AG04450 (cell line): ENCODE data around the gene MALSU1. TPM values are rescaled to one million over a fixed set of nuclear protein-coding genes. Genes with fewer than 3 reads are reported as not detected.
"Not testable (repeated sequence)": the region's sequence is repeated elsewhere in the genome, so short reads cannot be mapped to it uniquely, and the experiment has no call there.

Experiments used
- CTCF ChIA-PET: fragments of 300-600, 350-600 bp; formaldehyde crosslinking; extraction: SDS; loops from one replicate; lab custom pipeline; 2022; ENCODE audit warnings: antibody characterized with exemption, inconsistent platforms; lab: Charles Lee
- POLR2A ChIA-PET: fragments of 350-600 bp; formaldehyde crosslinking; extraction: SDS; loops from one replicate; lab custom pipeline; 2021; ENCODE audit warnings: antibody characterized with exemption, inconsistent platforms; lab: Yijun Ruan, JAX
- DNase-seq: peaks from one replicate; pipeline ENCODE4 v3.0.0-alpha.2; 2011; ENCODE audit warnings: low read depth, low spot score
- H3K27ac ChIP-seq: one replicate; pipeline ENCODE4 v1.5.1; 2012; ENCODE audit warnings: low read depth, low read length, control low read depth
- H3K27me3 ChIP-seq: one replicate; pipeline ENCODE4 v1.6.0; 2012; ENCODE audit warnings: low read length; ENCODE audit not compliant: control insufficient read depth, insufficient read depth
- H3K4me3 ChIP-seq: 2 replicates; pipeline ENCODE4 v1.5.1; 2011; ENCODE audit warnings: mild to moderate bottlenecking, low read depth, low read length, control low read depth
- H3K9me3 ChIP-seq: 2 replicates; pipeline ENCODE4 v1.5.1; 2012; ENCODE audit warnings: low read length; ENCODE audit not compliant: control insufficient read depth, insufficient read depth
- polyA plus RNA-seq: library from polyadenylated mRNA; depleted of rRNA; stranded (reverse); fragments of >200 nt; gene quantifications from 2 replicates; pipeline ENCODE4 v1.2.3, GENCODE V29; 2011
- TF ChIP-seq, protein P1 (sequence below): IDR thresholded peaks from 2 replicates; pipeline ENCODE4 v1.5.1; 2011; ENCODE audit warnings: low read depth, low read length, control low read depth, inconsistent platforms

The MALSU1 gene
- polyA plus RNA-seq, 1 experiment, result 82.2 TPM

DNA sequence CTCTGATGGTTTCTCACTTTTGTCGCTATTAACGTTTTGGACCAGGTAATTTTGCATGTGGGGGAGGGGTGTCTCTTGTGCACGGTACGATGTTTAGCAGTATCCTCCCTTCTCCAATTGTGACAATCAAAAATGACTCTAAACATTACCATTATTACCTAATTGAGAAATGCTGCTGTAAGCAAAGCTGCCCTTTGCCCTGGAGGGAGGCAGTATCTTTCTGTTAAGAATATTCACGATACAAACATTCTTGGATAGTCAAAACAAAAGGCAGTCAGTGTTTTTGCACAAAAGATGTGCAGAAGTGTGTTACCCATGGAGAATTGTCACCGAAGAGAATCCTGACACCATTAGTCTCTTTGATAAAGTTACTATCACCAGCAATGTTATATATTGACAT is 9.6 kb downstream of the MALSU1 start:
- no peaks in the 10 kb centered on the region for H3K9me3 ChIP-seq
- H3K27ac ChIP-seq, result no peak overlapping the region
- TF ChIP-seq, protein P1, sequence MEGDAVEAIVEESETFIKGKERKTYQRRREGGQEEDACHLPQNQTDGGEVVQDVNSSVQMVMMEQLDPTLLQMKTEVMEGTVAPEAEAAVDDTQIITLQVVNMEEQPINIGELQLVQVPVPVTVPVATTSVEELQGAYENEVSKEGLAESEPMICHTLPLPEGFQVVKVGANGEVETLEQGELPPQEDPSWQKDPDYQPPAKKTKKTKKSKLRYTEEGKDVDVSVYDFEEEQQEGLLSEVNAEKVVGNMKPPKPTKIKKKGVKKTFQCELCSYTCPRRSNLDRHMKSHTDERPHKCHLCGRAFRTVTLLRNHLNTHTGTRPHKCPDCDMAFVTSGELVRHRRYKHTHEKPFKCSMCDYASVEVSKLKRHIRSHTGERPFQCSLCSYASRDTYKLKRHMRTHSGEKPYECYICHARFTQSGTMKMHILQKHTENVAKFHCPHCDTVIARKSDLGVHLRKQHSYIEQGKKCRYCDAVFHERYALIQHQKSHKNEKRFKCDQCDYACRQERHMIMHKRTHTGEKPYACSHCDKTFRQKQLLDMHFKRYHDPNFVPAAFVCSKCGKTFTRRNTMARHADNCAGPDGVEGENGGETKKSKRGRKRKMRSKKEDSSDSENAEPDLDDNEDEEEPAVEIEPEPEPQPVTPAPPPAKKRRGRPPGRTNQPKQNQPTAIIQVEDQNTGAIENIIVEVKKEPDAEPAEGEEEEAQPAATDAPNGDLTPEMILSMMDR, result no peak
- no peak for DNase-seq
- no peaks in the 10 kb centered on the region for H3K27me3 ChIP-seq
- ChIA-PET CTCF (interaction anchor here (1.5 to 1.6 kb wide), 2 partner anchors 35 to 154 kb away, joined by 3 to 7 read pairs; no protein-coding TSS in a partner anchor), POLR2A (no interaction called here)
- no peak overlapping the region for H3K4me3 ChIP-seq

DNA sequence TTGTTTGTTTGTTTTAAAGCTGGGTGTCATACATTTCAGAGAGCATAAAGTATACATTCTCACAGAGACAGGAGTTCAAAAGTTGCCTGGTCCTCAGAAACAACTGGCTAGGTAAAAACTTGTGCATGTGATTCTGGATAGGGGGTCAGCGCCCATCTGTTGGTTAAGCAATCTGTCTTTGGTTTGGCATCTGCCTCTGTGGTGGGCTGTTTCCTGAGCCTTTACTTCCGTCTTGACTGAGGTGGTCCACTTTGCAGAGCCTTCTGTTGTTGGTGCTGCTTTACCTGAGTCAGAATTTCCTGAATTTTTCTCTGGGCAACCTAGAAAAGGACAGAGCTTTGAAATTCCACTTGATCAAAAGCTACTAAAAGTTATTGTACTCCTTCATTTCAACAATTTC is 13.0 kb downstream of the MALSU1 start:
- H3K27ac ChIP-seq, DNase-seq, H3K4me3 ChIP-seq, POLR2A ChIA-PET, H3K9me3 ChIP-seq, H3K27me3 ChIP-seq: not testable (repeated sequence)
- CTCF ChIA-PET, result interaction anchor here (0.6 to 1.8 kb wide), 3 partner anchors 35 to 1202 kb away, joined by 3 to 5 read pairs (median 5); no protein-coding TSS in a partner anchor

DNA sequence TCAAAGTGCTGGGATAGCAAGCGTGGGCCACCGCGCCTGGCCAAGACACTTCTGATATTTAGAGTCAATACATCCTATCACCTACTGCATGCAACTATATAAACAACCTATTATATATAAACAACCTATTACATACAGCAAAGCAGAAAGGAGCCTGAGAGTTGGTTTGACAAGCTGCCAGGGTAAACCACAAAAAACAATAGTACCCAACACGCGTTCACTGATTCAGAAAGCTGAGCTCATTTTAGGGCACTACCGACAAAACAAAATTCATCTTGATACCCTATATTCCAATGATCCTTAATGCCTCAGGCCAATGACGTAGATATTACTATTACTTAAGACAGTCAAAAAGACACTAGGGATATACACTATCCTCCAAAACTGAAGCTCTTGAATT is 16.2 kb downstream of the MALSU1 start:
- TF ChIP-seq, protein P1, result no peak
- no peak overlapping the region for H3K4me3 ChIP-seq
- H3K9me3 ChIP-seq, result no peaks in the 10 kb centered on the region
- POLR2A ChIA-PET, result no interaction called here
- H3K27ac ChIP-seq, result no peak overlapping the region
- no peaks in the 10 kb centered on the region for H3K27me3 ChIP-seq
- CTCF ChIA-PET, result no interaction called here
- DNase-seq, result no peak

DNA sequence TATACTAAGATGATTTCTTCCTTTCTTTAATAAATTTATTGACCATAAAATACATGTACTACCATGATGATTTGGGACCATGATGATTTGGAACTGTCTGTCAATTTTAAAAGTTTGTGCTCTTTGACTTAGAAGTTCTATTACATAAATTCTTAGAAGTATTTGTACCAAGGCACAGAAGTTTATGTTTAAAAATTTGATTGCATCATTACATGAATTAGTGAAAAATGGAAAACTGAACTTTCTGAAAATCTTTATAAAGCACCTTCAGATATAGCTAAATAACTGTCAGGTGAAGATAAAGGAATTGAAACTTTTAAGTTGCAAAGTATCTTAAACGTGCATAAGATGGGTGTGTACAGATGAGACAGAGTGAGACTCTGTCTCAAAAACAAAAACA is 32.0 kb downstream of the MALSU1 start:
- Histone ChIP-seq H3K4me3 (no peak overlapping the region), H3K27ac (no peak overlapping the region), H3K9me3 (no peaks in the 10 kb centered on the region), H3K27me3 (no peaks in the 10 kb centered on the region)
- DNase-seq, result no peak
- ChIA-PET POLR2A (no interaction called here), CTCF (interaction anchor here (0.6 to 1.4 kb wide), 2 partner anchors 54 to 59 kb away, joined by 3 to 4 read pairs; no protein-coding TSS in a partner anchor)
- TF ChIP-seq, protein P1, result no peak

DNA sequence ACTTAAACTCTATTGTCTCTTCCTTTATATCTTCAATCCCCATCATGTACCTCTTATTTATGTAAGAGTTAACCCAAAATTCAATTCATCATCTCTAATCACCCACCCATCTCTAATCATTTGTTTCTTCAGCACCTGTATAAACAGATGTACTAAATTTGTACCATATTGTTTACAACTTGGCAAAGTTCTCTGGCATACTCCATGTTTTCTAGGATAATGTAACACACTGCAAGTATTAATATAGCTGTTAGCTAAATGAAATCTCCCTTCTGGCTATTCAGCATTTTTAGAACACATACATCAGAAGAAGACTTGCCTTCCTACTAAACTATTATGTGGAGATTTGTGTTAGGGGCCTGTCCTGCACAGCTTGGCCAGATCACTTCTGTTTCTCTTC is 33.1 kb downstream of the MALSU1 start:
- TF ChIP-seq, protein P1, result no peak
- Histone ChIP-seq H3K27ac (no peak overlapping the region), H3K4me3 (no peak overlapping the region), H3K9me3 (peaks cover under 1% of the 10 kb centered on the region; the same call in 1 of the 2 replicates), H3K27me3 (no peaks in the 10 kb centered on the region)
- CTCF ChIA-PET, result interaction anchor here (1.4 kb wide), 1 partner anchor 55 kb away, joined by 4 read pairs; no protein-coding TSS in a partner anchor
- POLR2A ChIA-PET, result no interaction called here
- DNase-seq, result no peak
